ENCODE measurements around the gene SH2D3C.

GRCh38 chr9:127815512-127816361 lies 37.3 kb upstream of the SH2D3C start:
- TF ChIP-seq CTCF (conservative IDR thresholded peaks at IDR 0.05) (no peak), EZH2 (IDR thresholded peaks at IDR 0.05; ENCODE audit: low read depth) (no peak)
